ENCODE measurements around the gene SYNPO2. TPM values are rescaled to one million over a fixed set of nuclear protein-coding genes. Genes with fewer than 3 reads are reported as not detected.

The SYNPO2 gene
- total and polyA plus RNA-seq, 2 of the 13 experiments (the other 11 are each of a cell fraction or from before 2014, with no cell fraction given) = not detected

- in situ Hi-C loops (cut with HindIII; ENCODE audit: extremely low pct_ligation_motif_present, low pct_unique_long_range_greater_than_20kb) = no loop called here
- Histone ChIP-seq H3K4me1 (ENCODE audit: insufficient read depth, low read length) (peaks cover 13% of the 10 kb centered on the region), H2AFZ (ENCODE audit: low read length) (no peak overlapping the region), H3K4me2 (ENCODE audit: low read depth, low read length) (no peak overlapping the region), H3K9ac (ENCODE audit: insufficient read depth, low read depth, low read length) (no peak overlapping the region), H3K36me3 (replicated peaks in 1 of 2; ENCODE audit: control insufficient read depth in 1 of 2, insufficient read depth in 2 of 2, low read length in 2 of 2) (no peaks in the 10 kb centered on the region), H3K27ac (ENCODE audit: extremely low read length, insufficient read depth, low read length) (no peak overlapping the region), H3K9me3 (ENCODE audit: low read length) (no peaks in the 10 kb centered on the region), H3K4me3 (replicated peaks in 1 of 3; ENCODE audit: insufficient read depth in 1 of 3, low read depth in 2 of 3, low read length in 3 of 3) (no peak overlapping the region), H3K27me3 (ENCODE audit: control insufficient read depth in 1 of 2, insufficient read depth in 2 of 2, low read length in 2 of 2) (no peaks in the 10 kb centered on the region), H4K20me1 (ENCODE audit: insufficient read depth, low read length) (no peaks in the 10 kb centered on the region), H3K79me2 (ENCODE audit: insufficient read depth, low read length) (no peaks in the 10 kb centered on the region)
- no peak for DNase-seq (ENCODE audit: low spot score)
- no peak for ATAC-seq
- 15% methylated on average over 3 of the region's 3 CpGs for WGBS (ENCODE audit: low lambda C conversion rate)
- intact Hi-C loops (cut with micrococcal nuclease; ENCODE audit: unreplicated experiment) = no loop called here
- POLR2A ChIA-PET = no interaction called here
- CTCF ChIA-PET (ENCODE audit: low intra/inter-chr PET ratio, low total read pairs) = no interaction called here
- FAIRE-seq = no peak
- TF ChIP-seq FOXP1 (IDR thresholded peaks at IDR 0.05) (no peak), FOXP1 (CRISPR knock-in tag; IDR thresholded peaks at IDR 0.05) (no peak), FOXK2 (IDR thresholded peaks at IDR 0.05) (no peak), ZNF318 (CRISPR knock-in tag; IDR thresholded peaks at IDR 0.05) (no peak), CEBPB (IDR thresholded peaks at IDR 0.05; ENCODE audit: borderline replicate concordance, low read depth, low read length) (no peak), AGO2 (optimal IDR thresholded peaks at IDR 0.05; ENCODE audit: low read depth, low read length) (no peak)
- BruUV-seq (replicated peaks) = no TSS peak
Observed at GRCh38 chr4:118964891-118965411, 76.3 kb downstream of the SYNPO2 start.

Measured in HepG2 (cell line).